DOHH2 (cell line): Measurements from ENCODE around the gene FILIP1L.

Experiments
- H3F3A ChIP-seq: fragments of 200-600 bp; sonication (generic), shearing (Covaris generic); 2 replicates; pipeline ENCODE4 v1.6.0; 2016; ENCODE audit warnings: antibody characterized with exemption, mild to moderate bottlenecking; ENCODE audit not compliant: control insufficient read depth, insufficient read depth
- H3K27ac ChIP-seq: fragments of 200-600 bp; sonication (generic); 2 replicates; pipeline ENCODE4 v1.5.1; 2014; ENCODE audit warnings: low read depth, mild to moderate bottlenecking, low read length, moderate library complexity
- H3K27me3 ChIP-seq: fragments of 200-600 bp; sonication (generic); 2 replicates; pipeline ENCODE4 v1.6.1; 2014; ENCODE audit warnings: mild to moderate bottlenecking, low read length, mixed read lengths; ENCODE audit not compliant: control insufficient read depth
- H3K36me3 ChIP-seq: fragments of 200-600 bp; sonication (generic); 2 replicates; pipeline ENCODE4 v1.6.1; 2014; ENCODE audit warnings: mild to moderate bottlenecking, low read length, moderate library complexity, mixed read lengths; ENCODE audit not compliant: control insufficient read depth
- H3K4me1 ChIP-seq: fragments of 200-600 bp; sonication (generic); 2 replicates; pipeline ENCODE4 v1.6.1; 2014; ENCODE audit warnings: mild to moderate bottlenecking, low read length, mixed read lengths; ENCODE audit not compliant: control insufficient read depth
- H3K4me2 ChIP-seq: fragments of 200-600 bp; sonication (generic); 2 replicates; pipeline ENCODE4 v1.6.0; 2014; ENCODE audit warnings: mild to moderate bottlenecking, low read length, moderate library complexity
- H3K4me3 ChIP-seq: fragments of 200-600 bp; sonication (generic); 2 replicates; pipeline ENCODE4 v1.5.1; 2014; ENCODE audit warnings: mild to moderate bottlenecking, low read length, mixed read lengths
- H3K79me2 ChIP-seq: fragments of 200-600 bp; sonication (generic); 2 replicates; pipeline ENCODE4 v1.6.1; 2014; ENCODE audit warnings: mild to moderate bottlenecking, low read length, mixed read lengths; ENCODE audit not compliant: control insufficient read depth
- H3K9me2 ChIP-seq: fragments of 200-600 bp; sonication (generic); replicated peaks from 2 replicates; pipeline ENCODE4 v1.6.1; 2014; ENCODE audit warnings: mild to moderate bottlenecking, low read length, mixed read lengths; ENCODE audit not compliant: control insufficient read depth
- H3K9me3 ChIP-seq: fragments of 200-600 bp; sonication (generic); 2 replicates; pipeline ENCODE4 v1.6.1; 2014; ENCODE audit warnings: antibody characterized with exemption, low read length, mixed read lengths; ENCODE audit not compliant: control insufficient read depth, insufficient read depth
- H4K20me1 ChIP-seq: fragments of 200-600 bp; sonication (generic); 2 replicates; pipeline ENCODE4 v1.6.0; 2014; ENCODE audit warnings: low read depth, mild to moderate bottlenecking, antibody characterized with exemption, low read length, moderate library complexity; ENCODE audit not compliant: control insufficient read depth, insufficient read depth
- EZH2phosphoT487 ChIP-seq: fragments of 200-600 bp; sonication (generic); IDR thresholded peaks from 2 replicates; pipeline ENCODE4 v1.6.1; 2017; ENCODE audit warnings: borderline replicate concordance, mild to moderate bottlenecking, antibody characterized with exemption, low read length, moderate library complexity, mixed read lengths
- TF ChIP-seq, protein P1 (sequence below): fragments of 200-600 bp; sonication (generic); IDR thresholded peaks from one replicate; pipeline ENCODE4 v1.5.1; 2014; ENCODE audit warnings: antibody characterized with exemption, mild to moderate bottlenecking, low read depth, low read length; ENCODE audit not compliant: poor library complexity, severe bottlenecking

FILIP1L gene

GRCh38 chr3:100030914-100031425 lies 83.3 kb downstream of the FILIP1L start:
- Histone ChIP-seq H3K4me3 (no peak overlapping the region), H3K27ac (no peak overlapping the region), H3K79me2 (no peaks in the 10 kb centered on the region), H3F3A (no peaks in the 10 kb centered on the region), H4K20me1 (no peaks in the 10 kb centered on the region), H3K9me3 (no peaks in the 10 kb centered on the region), H3K36me3 (no peaks in the 10 kb centered on the region), H3K4me2 (no peak overlapping the region), H3K4me1 (no peaks in the 10 kb centered on the region), H3K9me2 (no peaks in the 10 kb centered on the region), H3K27me3 (no peaks in the 10 kb centered on the region)
- TF ChIP-seq, protein P1, sequence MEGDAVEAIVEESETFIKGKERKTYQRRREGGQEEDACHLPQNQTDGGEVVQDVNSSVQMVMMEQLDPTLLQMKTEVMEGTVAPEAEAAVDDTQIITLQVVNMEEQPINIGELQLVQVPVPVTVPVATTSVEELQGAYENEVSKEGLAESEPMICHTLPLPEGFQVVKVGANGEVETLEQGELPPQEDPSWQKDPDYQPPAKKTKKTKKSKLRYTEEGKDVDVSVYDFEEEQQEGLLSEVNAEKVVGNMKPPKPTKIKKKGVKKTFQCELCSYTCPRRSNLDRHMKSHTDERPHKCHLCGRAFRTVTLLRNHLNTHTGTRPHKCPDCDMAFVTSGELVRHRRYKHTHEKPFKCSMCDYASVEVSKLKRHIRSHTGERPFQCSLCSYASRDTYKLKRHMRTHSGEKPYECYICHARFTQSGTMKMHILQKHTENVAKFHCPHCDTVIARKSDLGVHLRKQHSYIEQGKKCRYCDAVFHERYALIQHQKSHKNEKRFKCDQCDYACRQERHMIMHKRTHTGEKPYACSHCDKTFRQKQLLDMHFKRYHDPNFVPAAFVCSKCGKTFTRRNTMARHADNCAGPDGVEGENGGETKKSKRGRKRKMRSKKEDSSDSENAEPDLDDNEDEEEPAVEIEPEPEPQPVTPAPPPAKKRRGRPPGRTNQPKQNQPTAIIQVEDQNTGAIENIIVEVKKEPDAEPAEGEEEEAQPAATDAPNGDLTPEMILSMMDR = no peak
- no peak for TF ChIP-seq EZH2phosphoT487

DNA sequence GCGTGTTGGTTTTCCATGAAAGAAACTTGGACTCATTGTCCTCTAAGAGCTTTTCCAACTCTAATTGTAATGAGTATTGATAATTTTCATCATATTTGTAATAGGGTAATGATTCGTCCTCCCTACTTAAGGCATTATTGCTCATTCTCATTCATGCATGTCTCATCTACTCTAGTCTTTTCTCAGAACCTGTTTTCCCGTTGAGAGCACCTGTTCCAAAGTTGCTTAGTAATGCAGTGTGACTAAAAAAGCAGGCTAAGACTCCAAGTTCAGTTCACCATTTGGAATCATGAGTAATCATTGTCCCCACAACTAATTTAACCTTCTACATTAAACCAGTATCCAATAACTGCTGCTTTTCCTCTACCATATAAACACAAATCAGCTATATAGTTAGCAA lies 84.0 kb downstream of the FILIP1L start:
- TF ChIP-seq, protein P1 = no peak
- H3K9me3 ChIP-seq = no peaks in the 10 kb centered on the region
- H3K9me2 ChIP-seq = no peaks in the 10 kb centered on the region
- no peaks in the 10 kb centered on the region for H3K27me3 ChIP-seq
- H3K4me3 ChIP-seq = no peak overlapping the region
- no peaks in the 10 kb centered on the region for H3K4me1 ChIP-seq
- no peak overlapping the region for H3K4me2 ChIP-seq
- no peak overlapping the region for H3K27ac ChIP-seq
- H4K20me1 ChIP-seq = no peaks in the 10 kb centered on the region
- no peaks in the 10 kb centered on the region for H3K36me3 ChIP-seq
- H3K79me2 ChIP-seq = no peaks in the 10 kb centered on the region
- no peaks in the 10 kb centered on the region for H3F3A ChIP-seq

GRCh38 chr3:100029689-100030088 lies 84.6 kb downstream of the FILIP1L start:
- Histone ChIP-seq H3K4me3 (no peak overlapping the region), H3K27me3 (no peaks in the 10 kb centered on the region), H4K20me1 (no peaks in the 10 kb centered on the region), H3K36me3 (no peaks in the 10 kb centered on the region), H3K4me1 (no peaks in the 10 kb centered on the region), H3F3A (no peaks in the 10 kb centered on the region), H3K79me2 (no peaks in the 10 kb centered on the region), H3K27ac (no peak overlapping the region), H3K9me2 (no peaks in the 10 kb centered on the region), H3K4me2 (no peak overlapping the region), H3K9me3 (no peaks in the 10 kb centered on the region)
- TF ChIP-seq, protein P1 = no peak
- TF ChIP-seq EZH2phosphoT487 = no peak
